BLaER1 treated with 17β-estradiol and CSF1 and Interleukin-3, amounts not matched to agents 10 nM and 100 nM (cell line): ENCODE results near the gene DMRT2.

Source experiments
- H3K27ac ChIP-seq, 11 experiments: shearing (Covaris generic); formaldehyde crosslinking; 2 replicates each; pipeline ENCODE4 v1.8.1; 2022
- H3K27me3 ChIP-seq, 11 experiments: shearing (Covaris generic); formaldehyde crosslinking; 2 replicates each; pipeline ENCODE4 v1.8.1; 2022
- H3K36me3 ChIP-seq, 11 experiments: shearing (Covaris generic); formaldehyde crosslinking; 2 replicates each; pipeline ENCODE4 v1.8.1; 2022
- H3K4me1 ChIP-seq, 10 experiments: shearing (Covaris generic); formaldehyde crosslinking; 2 replicates each; pipeline ENCODE4 v1.8.1; 2022
- H3K4me2 ChIP-seq, 11 experiments: shearing (Covaris generic); formaldehyde crosslinking; 2 replicates each; pipeline ENCODE4 v1.8.1; 2022
- H3K4me3 ChIP-seq, 10 experiments: shearing (Covaris generic); formaldehyde crosslinking; 2 replicates each; pipeline ENCODE4 v1.8.1; 2022
- H3K9ac ChIP-seq, 11 experiments: shearing (Covaris generic); formaldehyde crosslinking; 2 replicates each; pipeline ENCODE4 v1.8.1; 2022
- H3K9me3 ChIP-seq, 11 experiments: shearing (Covaris generic); formaldehyde crosslinking; replicated peaks in 1 of 11; 2 replicates each; pipeline ENCODE4 v1.8.1; 2022
- H4K20me1 ChIP-seq, 11 experiments: shearing (Covaris generic); formaldehyde crosslinking; 2 replicates each; pipeline ENCODE4 v1.8.1; 2022
- Cebpa-rat ChIP-seq, 11 experiments: shearing (Covaris generic); IDR thresholded peaks; 2 replicates each; pipeline ENCODE4 v1.8.1; 2022

The DMRT2 gene

GRCh38 chr9:1070692-1071091 is 20.5 kb downstream of the DMRT2 start:
- Histone ChIP-seq H3K4me2 (no peak overlapping the region), H3K9ac (no peak overlapping the region), H3K4me3 (no peak overlapping the region), H4K20me1 (no peaks in the 10 kb centered on the region), H3K9me3 (peaks cover 0 to 10% (median 6%) of the 10 kb centered on the region in 11 experiments; a peak in 7 of 22 replicates), H3K36me3 (no peaks in the 10 kb centered on the region), H3K27me3 (no peaks in the 10 kb centered on the region), H3K27ac (no peak overlapping the region), H3K4me1 (no peaks in the 10 kb centered on the region)
- TF ChIP-seq Cebpa-rat (IDR thresholded peaks at IDR 0.05), result no peak

GRCh38 chr9:1071730-1072129 is 21.6 kb downstream of the DMRT2 start:
- TF ChIP-seq Cebpa-rat (IDR thresholded peaks at IDR 0.05), result no peak
- no peak overlapping the region for H3K9ac ChIP-seq
- H3K27me3 ChIP-seq, result peaks cover 0 to 4% (median 0%) of the 10 kb centered on the region in 11 experiments; a peak in 1 of 22 replicates
- peaks cover 0 to 1% (median under 1%) of the 10 kb centered on the region in 10 experiments; a peak in 3 of 20 replicates for H3K4me1 ChIP-seq
- H3K4me3 ChIP-seq, result no peak overlapping the region
- no peak overlapping the region for H3K4me2 ChIP-seq
- H3K9me3 ChIP-seq, result peaks cover 0 to 10% (median 6%) of the 10 kb centered on the region in 11 experiments; a peak in 7 of 22 replicates
- no peak overlapping the region for H3K27ac ChIP-seq
- no peaks in the 10 kb centered on the region for H4K20me1 ChIP-seq
- H3K36me3 ChIP-seq, result no peaks in the 10 kb centered on the region

GRCh38 chr9:1073497-1073896 is 23.3 kb downstream of the DMRT2 start:
- Histone ChIP-seq H3K36me3 (no peaks in the 10 kb centered on the region), H3K4me1 (peaks cover 12 to 19% (median 18%) of the 10 kb centered on the region in 10 experiments), H3K9ac (no peak overlapping the region), H3K4me3 (no peak overlapping the region), H3K27ac (no peak overlapping the region), H3K9me3 (peaks cover 0 to 10% (median 0%) of the 10 kb centered on the region in 11 experiments; a peak in 4 of 22 replicates), H4K20me1 (peaks cover 0 to 6% (median 0%) of the 10 kb centered on the region in 11 experiments; a peak in 2 of 22 replicates), H3K27me3 (peaks cover 0 to 6% (median 0%) of the 10 kb centered on the region in 11 experiments; a peak in 4 of 22 replicates), H3K4me2 (no peak overlapping the region)
- no peak for TF ChIP-seq Cebpa-rat (IDR thresholded peaks at IDR 0.05)

GRCh38 chr9:1077616-1078015 is 27.5 kb downstream of the DMRT2 start:
- H3K4me1 ChIP-seq, result peaks cover 12 to 22% (median 20%) of the 10 kb centered on the region in 10 experiments
- H3K9ac ChIP-seq, result no peak overlapping the region
- H3K36me3 ChIP-seq, result no peaks in the 10 kb centered on the region
- no peak for TF ChIP-seq Cebpa-rat (IDR thresholded peaks at IDR 0.05)
- peaks cover 0 to 6% (median 0%) of the 10 kb centered on the region in 11 experiments; a peak in 2 of 22 replicates for H4K20me1 ChIP-seq
- no peak overlapping the region for H3K27ac ChIP-seq
- H3K4me3 ChIP-seq, result no peak overlapping the region
- H3K9me3 ChIP-seq, result no peaks in the 10 kb centered on the region
- peaks cover 0 to 17% (median 0%) of the 10 kb centered on the region in 11 experiments; a peak in 4 of 22 replicates for H3K27me3 ChIP-seq
- H3K4me2 ChIP-seq, result peak overlapping the region; percentile 49 to 69 (median 64)

- Histone ChIP-seq H3K4me1 (peaks cover 0 to 8% (median 3%) of the 10 kb centered on the region in 10 experiments; a peak in 15 of 20 replicates), H3K4me2 (no peak overlapping the region), H3K27ac (no peak overlapping the region), H3K4me3 (no peak overlapping the region), H3K27me3 (peaks cover 0 to 12% (median 0%) of the 10 kb centered on the region in 11 experiments; a peak in 4 of 22 replicates), H4K20me1 (no peaks in the 10 kb centered on the region), H3K9me3 (no peaks in the 10 kb centered on the region), H3K9ac (no peak overlapping the region), H3K36me3 (no peaks in the 10 kb centered on the region)
- no peak for TF ChIP-seq Cebpa-rat (IDR thresholded peaks at IDR 0.05)
Observed at GRCh38 chr9:1083325-1083913, 33.3 kb downstream of the DMRT2 start.

GRCh38 chr9:1085086-1085485 is 34.9 kb downstream of the DMRT2 start:
- Histone ChIP-seq H3K36me3 (no peaks in the 10 kb centered on the region), H3K9me3 (no peaks in the 10 kb centered on the region), H3K27me3 (peaks cover 0 to 4% (median 0%) of the 10 kb centered on the region in 11 experiments; a peak in 1 of 22 replicates), H3K4me2 (no peak overlapping the region), H4K20me1 (no peaks in the 10 kb centered on the region), H3K9ac (no peak overlapping the region), H3K4me3 (no peak overlapping the region), H3K4me1 (peaks cover 0 to 5% (median 0%) of the 10 kb centered on the region in 10 experiments; a peak in 1 of 20 replicates), H3K27ac (no peak overlapping the region)
- no peak for TF ChIP-seq Cebpa-rat (IDR thresholded peaks at IDR 0.05)

- H3K4me1 ChIP-seq, result peaks cover 0 to 5% (median 0%) of the 10 kb centered on the region in 10 experiments; a peak in 1 of 20 replicates
- peaks cover 0 to 4% (median 0%) of the 10 kb centered on the region in 11 experiments; a peak in 1 of 22 replicates for H3K27me3 ChIP-seq
- no peak overlapping the region for H3K4me2 ChIP-seq
- no peaks in the 10 kb centered on the region for H4K20me1 ChIP-seq
- no peak overlapping the region for H3K9ac ChIP-seq
- no peaks in the 10 kb centered on the region for H3K36me3 ChIP-seq
- TF ChIP-seq Cebpa-rat (IDR thresholded peaks at IDR 0.05), result no peak
- no peaks in the 10 kb centered on the region for H3K9me3 ChIP-seq
- no peak overlapping the region for H3K4me3 ChIP-seq
- no peak overlapping the region for H3K27ac ChIP-seq
Observed at GRCh38 chr9:1086517-1086916, 36.4 kb downstream of the DMRT2 start.

GRCh38 chr9:1087120-1087881 is 37.1 kb downstream of the DMRT2 start:
- Histone ChIP-seq H3K9me3 (no peaks in the 10 kb centered on the region), H3K27me3 (peaks cover 0 to 4% (median 0%) of the 10 kb centered on the region in 11 experiments; a peak in 1 of 22 replicates), H3K4me1 (peaks cover 0 to 5% (median 0%) of the 10 kb centered on the region in 10 experiments; a peak in 1 of 20 replicates), H3K9ac (no peak overlapping the region), H3K4me2 (no peak overlapping the region), H3K36me3 (no peaks in the 10 kb centered on the region), H3K27ac (no peak overlapping the region), H4K20me1 (no peaks in the 10 kb centered on the region), H3K4me3 (no peak overlapping the region)
- TF ChIP-seq Cebpa-rat (IDR thresholded peaks at IDR 0.05), result peak in 2 of 11 experiments; percentile 36 to 41; a peak in 1 of 22 replicates

- no peaks in the 10 kb centered on the region for H3K9me3 ChIP-seq
- H4K20me1 ChIP-seq, result no peaks in the 10 kb centered on the region
- H3K27ac ChIP-seq, result no peak overlapping the region
- no peak overlapping the region for H3K4me3 ChIP-seq
- H3K36me3 ChIP-seq, result no peaks in the 10 kb centered on the region
- H3K9ac ChIP-seq, result no peak overlapping the region
- H3K4me1 ChIP-seq, result no peaks in the 10 kb centered on the region
- H3K27me3 ChIP-seq, result no peaks in the 10 kb centered on the region
- H3K4me2 ChIP-seq, result no peak overlapping the region
- no peak for TF ChIP-seq Cebpa-rat (IDR thresholded peaks at IDR 0.05)
Observed at GRCh38 chr9:1094749-1095148, 44.6 kb downstream of the DMRT2 start.
